OCI-LY1 (cell line): ENCODE data around the gene WIPF3.

ENCODE experiments used
- H2AFZ ChIP-seq: fragments of 200-600 bp; sonication (generic), shearing (Covaris generic); 2 replicates; pipeline ENCODE4 v1.6.0; 2014; ENCODE audit warnings: antibody characterized with exemption, mild to moderate bottlenecking, low read length
- H3F3A ChIP-seq: fragments of 200-600 bp; sonication (generic), shearing (Covaris generic); 2 replicates; pipeline ENCODE4 v1.6.0; 2014; ENCODE audit warnings: mild to moderate bottlenecking, antibody characterized with exemption, low read length, moderate library complexity; ENCODE audit not compliant: insufficient read depth
- H3K27ac ChIP-seq: fragments of 200-600 bp; sonication (generic); 2 replicates; pipeline ENCODE4 v1.5.1; 2014; ENCODE audit warnings: low read length, mixed run types, mild to moderate bottlenecking, low read depth; ENCODE audit not compliant: poor library complexity, severe bottlenecking
- H3K27me3 ChIP-seq: fragments of 200-600 bp; sonication (generic); 2 replicates; pipeline ENCODE4 v1.6.0; 2014; ENCODE audit warnings: antibody characterized with exemption, mild to moderate bottlenecking, low read length, moderate library complexity; ENCODE audit not compliant: insufficient read depth
- H3K36me3 ChIP-seq: fragments of 200-600 bp; sonication (generic); 2 replicates; pipeline ENCODE4 v1.6.1; 2014; ENCODE audit warnings: mild to moderate bottlenecking, antibody characterized with exemption, low read length, moderate library complexity, mixed read lengths; ENCODE audit not compliant: insufficient read depth
- H3K4me1 ChIP-seq: fragments of 200-600 bp; sonication (generic); 2 replicates; pipeline ENCODE4 v1.5.1; 2014; ENCODE audit warnings: mild to moderate bottlenecking, low read length, moderate library complexity; ENCODE audit not compliant: insufficient read depth, severe bottlenecking
- H3K4me2 ChIP-seq: fragments of 200-600 bp; sonication (generic), shearing (Covaris generic); 2 replicates; pipeline ENCODE4 v1.6.1; 2014; ENCODE audit warnings: low read length
- H3K4me3 ChIP-seq: fragments of 200-600 bp; sonication (generic); 2 replicates; pipeline ENCODE4 v1.5.1; 2014; ENCODE audit warnings: low read length, low read depth, mild to moderate bottlenecking, mixed read lengths; ENCODE audit not compliant: poor library complexity, severe bottlenecking
- H3K79me2 ChIP-seq: fragments of 200-600 bp; shearing (Covaris generic); 2 replicates; pipeline ENCODE4 v1.6.1; 2016; ENCODE audit warnings: mixed run types, low read length, mixed read lengths; ENCODE audit not compliant: insufficient read depth
- H3K9ac ChIP-seq: fragments of 200-600 bp; sonication (generic), shearing (Covaris generic); 2 replicates; pipeline ENCODE4 v1.6.1; 2014; ENCODE audit warnings: mild to moderate bottlenecking, low read length, mixed read lengths
- H3K9me2 ChIP-seq: fragments of 200-600 bp; sonication (generic), shearing (Covaris generic); 2 replicates; pipeline ENCODE4 v1.6.1; 2014; ENCODE audit warnings: low read depth, mild to moderate bottlenecking, low read length, mixed read lengths
- H3K9me3 ChIP-seq: fragments of 200-600 bp; shearing (Covaris generic); 2 replicates; pipeline ENCODE4 v1.6.1; 2014; ENCODE audit warnings: low read length, mixed read lengths
- H4K20me1 ChIP-seq: fragments of 200-600 bp; sonication (generic), shearing (Covaris generic); 2 replicates; pipeline ENCODE4 v1.6.0; 2016; ENCODE audit warnings: mild to moderate bottlenecking, low read length; ENCODE audit not compliant: insufficient read depth
- CTCF ChIP-seq: fragments of 200-600 bp; sonication (generic), shearing (Covaris generic); IDR thresholded peaks from 2 replicates; pipeline ENCODE4 v1.5.1; 2017; ENCODE audit warnings: mild to moderate bottlenecking, antibody characterized with exemption, low read length, moderate library complexity, mixed read lengths
- EZH2 ChIP-seq: fragments of 200-600 bp; sonication (generic), shearing (Covaris generic); IDR thresholded peaks from 2 replicates; pipeline ENCODE4 v1.8.0; 2017; ENCODE audit warnings: borderline replicate concordance, mixed run types, mild to moderate bottlenecking, antibody characterized with exemption, low read length, moderate library complexity, mixed read lengths

WIPF3 gene

DNA sequence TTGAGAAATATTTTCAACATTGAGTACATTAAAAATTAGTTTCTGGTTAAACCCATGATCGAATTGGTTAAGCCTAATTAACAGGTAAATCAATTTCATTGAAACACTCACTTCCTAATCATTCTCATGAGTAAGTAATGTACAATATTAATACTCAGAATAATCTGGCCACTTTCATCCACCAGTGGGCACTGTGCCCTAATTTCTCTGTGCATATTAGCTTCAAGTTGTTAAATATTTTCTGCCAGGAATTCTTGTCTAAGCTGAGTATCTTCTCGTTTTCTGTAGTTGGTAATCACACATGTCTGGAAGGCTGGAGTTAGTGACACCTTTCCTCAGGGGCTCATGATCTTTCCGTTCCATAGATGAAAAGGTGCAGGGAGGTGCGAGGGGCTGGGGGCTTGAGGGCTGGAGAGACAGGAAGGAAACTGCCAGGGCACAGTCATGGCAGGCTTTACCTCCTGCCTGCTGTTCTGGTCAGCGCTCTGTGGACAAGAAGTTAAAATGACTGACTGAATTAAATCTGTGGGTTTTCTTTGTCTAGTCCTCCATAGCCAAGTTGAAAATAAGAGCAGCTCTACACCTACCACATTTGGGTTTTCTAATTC is 71.9 kb downstream of the WIPF3 start:
- H3K4me3 ChIP-seq: no peak overlapping the region
- H2AFZ ChIP-seq: no peak overlapping the region
- peak; percentile 95 for TF ChIP-seq CTCF
- no peak for TF ChIP-seq EZH2
- no peaks in the 10 kb centered on the region for H3K79me2 ChIP-seq
- H3K4me1 ChIP-seq: no peaks in the 10 kb centered on the region
- H3K27ac ChIP-seq: no peak overlapping the region
- no peaks in the 10 kb centered on the region for H4K20me1 ChIP-seq
- H3K4me2 ChIP-seq: no peak overlapping the region; the same call in 1 of the 2 replicates
- H3K9me3 ChIP-seq: no peaks in the 10 kb centered on the region
- no peaks in the 10 kb centered on the region for H3K36me3 ChIP-seq
- no peaks in the 10 kb centered on the region for H3K27me3 ChIP-seq
- H3F3A ChIP-seq: no peaks in the 10 kb centered on the region
- H3K9me2 ChIP-seq: no peaks in the 10 kb centered on the region
- H3K9ac ChIP-seq: no peak overlapping the region

DNA sequence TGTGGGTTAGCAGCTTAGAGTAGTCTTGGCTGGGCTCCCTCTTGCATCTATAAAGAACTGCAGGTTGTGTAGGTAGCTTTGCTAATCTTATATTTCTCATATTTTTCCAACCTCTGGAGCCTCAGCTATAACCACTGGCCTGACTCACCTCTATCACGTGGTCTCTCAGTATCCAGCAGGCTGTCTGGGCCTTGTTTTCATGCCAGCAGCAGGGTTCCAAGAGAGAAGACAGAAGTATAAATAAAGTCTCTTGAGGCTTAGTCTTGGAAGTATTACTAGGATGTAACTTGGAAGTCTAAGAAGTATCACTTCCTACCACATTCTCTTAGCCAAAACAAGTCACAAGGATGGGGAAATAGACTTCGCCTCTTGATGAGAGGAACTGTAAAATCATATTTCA is 73.3 kb downstream of the WIPF3 start:
- H3K36me3 ChIP-seq: no peaks in the 10 kb centered on the region
- H4K20me1 ChIP-seq: no peaks in the 10 kb centered on the region
- H3K79me2 ChIP-seq: no peaks in the 10 kb centered on the region
- no peak overlapping the region for H2AFZ ChIP-seq
- TF ChIP-seq EZH2 (no peak), CTCF (no peak)
- no peaks in the 10 kb centered on the region for H3F3A ChIP-seq
- no peaks in the 10 kb centered on the region for H3K9me2 ChIP-seq
- H3K9me3 ChIP-seq: no peaks in the 10 kb centered on the region
- H3K4me3 ChIP-seq: no peak overlapping the region
- no peak overlapping the region for H3K4me2 ChIP-seq
- no peak overlapping the region for H3K9ac ChIP-seq
- H3K4me1 ChIP-seq: no peaks in the 10 kb centered on the region
- no peak overlapping the region for H3K27ac ChIP-seq
- H3K27me3 ChIP-seq: no peaks in the 10 kb centered on the region

DNA sequence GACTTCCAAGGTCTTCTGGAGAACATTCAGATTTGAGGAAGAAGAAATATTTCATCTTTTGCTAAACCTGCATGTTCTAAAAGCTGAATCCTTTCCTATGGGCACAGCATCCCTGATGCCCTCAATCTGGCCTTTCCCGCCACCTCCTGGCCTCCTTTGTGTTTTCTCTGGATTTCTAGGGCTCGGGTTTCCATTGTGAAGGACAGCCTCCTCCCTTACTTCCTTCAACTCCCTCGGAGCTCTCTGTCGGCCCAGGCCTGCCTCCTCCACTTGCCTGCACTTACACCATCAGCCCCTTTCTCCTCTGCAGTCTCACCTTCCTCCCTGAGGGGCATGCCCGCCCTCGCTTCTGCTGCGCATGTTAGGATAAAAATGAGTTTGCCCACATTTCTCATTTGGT is 75.4 kb downstream of the WIPF3 start:
- no peak overlapping the region for H2AFZ ChIP-seq
- no peak overlapping the region for H3K4me3 ChIP-seq
- no peaks in the 10 kb centered on the region for H3K36me3 ChIP-seq
- no peaks in the 10 kb centered on the region for H3K9me3 ChIP-seq
- H3K27ac ChIP-seq: no peak overlapping the region
- no peaks in the 10 kb centered on the region for H3K79me2 ChIP-seq
- no peaks in the 10 kb centered on the region for H4K20me1 ChIP-seq
- H3K4me2 ChIP-seq: no peak overlapping the region
- no peaks in the 10 kb centered on the region for H3F3A ChIP-seq
- H3K4me1 ChIP-seq: no peaks in the 10 kb centered on the region
- TF ChIP-seq CTCF (no peak), EZH2 (no peak)
- no peak overlapping the region for H3K9ac ChIP-seq
- H3K9me2 ChIP-seq: no peaks in the 10 kb centered on the region
- H3K27me3 ChIP-seq: no peaks in the 10 kb centered on the region
